PC-3 (cell line): Measurements from ENCODE around the gene NHP2. TPM values are rescaled to one million over a fixed set of nuclear protein-coding genes. Genes with fewer than 3 reads are reported as not detected.
A peak's percentile ranks its signal among the peaks of the same experiment; 100 is the strongest.

Experiments
- ATAC-seq: fragments of 200-7000 bp; cut with Tn5 transposase; 2 replicates; pipeline ENCODE4 v1.9.1; 2020; ENCODE audit warnings: mild to moderate bottlenecking, moderate library complexity
- BruUV-seq: library from RNA; stranded (reverse); fragments of 400-500 nt; replicated peaks from 2 replicates; lab custom pipeline; 2021; lab: Mats Ljungman, UMichigan
- CTCF ChIA-PET: fragments of 300-600 bp; sonication (Branson Sonifier 250); formaldehyde crosslinking; loops from one replicate; lab custom pipeline; 2022; ENCODE audit warnings: antibody characterized with exemption; lab: Charles Lee
- POLR2A ChIA-PET: fragments of 300-600 bp; sonication (Branson Sonifier 250); formaldehyde crosslinking; loops from one replicate; lab custom pipeline; 2022; ENCODE audit warnings: antibody characterized with exemption; ENCODE audit not compliant: unreplicated experiment; lab: Charles Lee
- DNase-seq: peaks from one replicate; pipeline ENCODE4 v3.0.0-alpha.2; 2015
- H2AFZ ChIP-seq: fragments of 300-600 bp; sonication (generic); 2 replicates; pipeline ENCODE4 v1.6.0; 2016; ENCODE audit warnings: antibody characterized with exemption, low read length
- H3F3A ChIP-seq: fragments of 300-600 bp; sonication (generic); one replicate; pipeline ENCODE4 v1.6.0; 2017; ENCODE audit warnings: antibody characterized with exemption, low read length, control low read depth, mild to moderate bottlenecking; ENCODE audit not compliant: unreplicated experiment
- H3K27ac ChIP-seq: fragments of 300-600 bp; sonication (generic); 2 replicates; pipeline ENCODE4 v1.5.1; 2016; ENCODE audit warnings: mild to moderate bottlenecking, low read length
- H3K27me3 ChIP-seq: fragments of 300-600 bp; sonication (generic); 2 replicates; pipeline ENCODE4 v1.6.1; 2016; ENCODE audit warnings: low read length, mixed read lengths
- H3K36me3 ChIP-seq: fragments of 300-600 bp; sonication (generic); 2 replicates; pipeline ENCODE4 v1.6.1; 2016; ENCODE audit warnings: low read depth, mixed run types, low read length, mixed read lengths
- H3K4me1 ChIP-seq: fragments of 300-600 bp; sonication (generic); 2 replicates; pipeline ENCODE4 v1.5.1; 2016; ENCODE audit warnings: low read length; ENCODE audit not compliant: insufficient read depth
- H3K4me2 ChIP-seq: fragments of 300-600 bp; sonication (generic); 2 replicates; pipeline ENCODE4 v1.6.0; 2016; ENCODE audit warnings: low read length
- H3K4me3 ChIP-seq: fragments of 300-600 bp; sonication (generic); 2 replicates; pipeline ENCODE4 v1.5.1; 2016; ENCODE audit warnings: mild to moderate bottlenecking, low read length, mixed read lengths
- H3K79me2 ChIP-seq: fragments of 300-600 bp; sonication (generic); 2 replicates; pipeline ENCODE4 v1.6.1; 2017; ENCODE audit warnings: low read length, mixed read lengths
- H3K9ac ChIP-seq: fragments of 300-600 bp; sonication (generic); 2 replicates; pipeline ENCODE4 v1.6.0; 2016; ENCODE audit warnings: mild to moderate bottlenecking, low read length
- H3K9me2 ChIP-seq: fragments of 300-600 bp; sonication (generic); replicated peaks from 2 replicates; pipeline ENCODE4 v1.6.1; 2016; ENCODE audit warnings: mixed run types, low read length, mixed read lengths
- H3K9me3 ChIP-seq: fragments of 300-600 bp; sonication (generic); 2 replicates; pipeline ENCODE4 v1.6.1; 2016; ENCODE audit warnings: low read length, mixed read lengths
- H4K20me1 ChIP-seq: fragments of 300-600 bp; sonication (generic); 2 replicates; pipeline ENCODE4 v1.6.1; 2016; ENCODE audit warnings: low read length, mixed read lengths
- EZH2 ChIP-seq: fragments of 300-600 bp; sonication (generic); IDR thresholded peaks from one replicate; pipeline ENCODE4 v1.6.1; 2017; ENCODE audit warnings: antibody characterized with exemption, mild to moderate bottlenecking, low read length; ENCODE audit not compliant: unreplicated experiment
- EZH2phosphoT487 ChIP-seq: fragments of 300-600 bp; sonication (generic); IDR thresholded peaks from 2 replicates; pipeline ENCODE4 v1.6.1; 2018; ENCODE audit warnings: mild to moderate bottlenecking, antibody characterized with exemption, low read length, borderline replicate concordance
- intact Hi-C: fragments of 100-400 bp; cut with micrococcal nuclease; formaldehyde crosslinking; loops from 2 replicates; pipeline ENCODE4 v1.9.0; 2023
- total RNA-seq: library from RNA; depleted of rRNA; stranded (reverse); fragments of >200 nt; gene quantifications from 2 replicates; pipeline ENCODE4 v1.2.3, GENCODE V29; 2014
- TF ChIP-seq, protein P1 (sequence below): fragments of 300-600 bp; sonication (generic); conservative IDR thresholded peaks from 2 replicates; pipeline ENCODE4 v1.5.1; 2017; ENCODE audit warnings: antibody characterized with exemption, low read depth, mild to moderate bottlenecking, low read length

Gene NHP2
- total RNA-seq, 1 experiment from 2014 or later: 649 TPM

DNA sequence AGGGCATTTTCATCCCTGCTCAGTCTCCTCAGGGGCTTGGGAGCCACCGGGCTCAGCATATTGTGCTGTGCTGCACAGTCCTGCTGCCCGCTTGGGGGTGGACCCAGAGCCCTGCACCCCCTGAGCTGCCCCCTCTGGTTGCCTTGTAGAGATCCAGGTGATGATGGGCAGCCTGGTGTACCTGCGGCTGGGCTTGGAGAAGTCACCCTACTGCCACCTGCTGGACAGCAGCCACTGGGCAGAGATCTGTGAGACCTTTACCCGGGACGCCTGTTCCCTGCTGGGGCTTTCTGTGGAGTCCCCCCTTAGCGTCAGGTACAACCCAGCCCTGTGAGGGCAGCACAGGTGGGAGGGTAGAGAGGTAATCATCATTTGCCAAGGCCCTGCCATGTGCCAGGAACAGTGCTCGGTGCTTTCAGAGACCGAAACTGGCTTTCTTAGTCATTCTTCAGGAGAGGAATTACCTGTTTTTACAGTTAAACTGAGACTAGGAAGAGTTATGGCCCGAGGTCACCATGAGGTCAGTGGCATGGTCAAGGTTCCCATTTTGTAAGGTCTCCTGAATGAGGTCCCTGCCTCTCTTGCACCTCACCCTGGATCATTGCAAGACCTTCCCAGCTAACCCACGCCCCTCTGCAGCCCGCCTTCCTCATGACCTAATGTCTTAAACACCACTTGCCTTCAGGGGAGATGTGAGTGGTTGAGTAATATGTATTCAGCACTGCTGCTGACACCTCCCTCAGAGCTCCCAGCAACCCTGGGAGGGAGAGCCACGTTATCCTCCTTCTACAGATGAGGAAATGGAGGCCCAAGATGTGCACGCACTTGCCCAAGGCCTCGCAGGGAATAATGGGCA is 7.5 kb downstream of the NHP2 start:
- ChIA-PET POLR2A (no interaction called here), CTCF (interaction anchor here (1.1 to 1.4 kb wide), 2 partner anchors 70 to 71 kb away, joined by 3 to 16 read pairs; no protein-coding TSS in a partner anchor)
- ATAC-seq (peak; percentile 87), DNase-seq (peak; percentile 79)
- H3K4me3 ChIP-seq: no peak overlapping the region
- no TSS peak for BruUV-seq
- no peaks in the 10 kb centered on the region for H3K27me3 ChIP-seq
- peaks cover 14% of the 10 kb centered on the region for H3K4me1 ChIP-seq
- TF ChIP-seq EZH2 (no peak), EZH2phosphoT487 (no peak)
- TF ChIP-seq, protein P1, sequence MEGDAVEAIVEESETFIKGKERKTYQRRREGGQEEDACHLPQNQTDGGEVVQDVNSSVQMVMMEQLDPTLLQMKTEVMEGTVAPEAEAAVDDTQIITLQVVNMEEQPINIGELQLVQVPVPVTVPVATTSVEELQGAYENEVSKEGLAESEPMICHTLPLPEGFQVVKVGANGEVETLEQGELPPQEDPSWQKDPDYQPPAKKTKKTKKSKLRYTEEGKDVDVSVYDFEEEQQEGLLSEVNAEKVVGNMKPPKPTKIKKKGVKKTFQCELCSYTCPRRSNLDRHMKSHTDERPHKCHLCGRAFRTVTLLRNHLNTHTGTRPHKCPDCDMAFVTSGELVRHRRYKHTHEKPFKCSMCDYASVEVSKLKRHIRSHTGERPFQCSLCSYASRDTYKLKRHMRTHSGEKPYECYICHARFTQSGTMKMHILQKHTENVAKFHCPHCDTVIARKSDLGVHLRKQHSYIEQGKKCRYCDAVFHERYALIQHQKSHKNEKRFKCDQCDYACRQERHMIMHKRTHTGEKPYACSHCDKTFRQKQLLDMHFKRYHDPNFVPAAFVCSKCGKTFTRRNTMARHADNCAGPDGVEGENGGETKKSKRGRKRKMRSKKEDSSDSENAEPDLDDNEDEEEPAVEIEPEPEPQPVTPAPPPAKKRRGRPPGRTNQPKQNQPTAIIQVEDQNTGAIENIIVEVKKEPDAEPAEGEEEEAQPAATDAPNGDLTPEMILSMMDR: peak; percentile 94
- peak overlapping the region; percentile 18 for H3K4me2 ChIP-seq
- intact Hi-C loops: loop anchor here (1.0 kb wide), 1 partner anchor 70 kb away; no protein-coding TSS in a partner anchor
- no peaks in the 10 kb centered on the region for H3K9me3 ChIP-seq
- no peaks in the 10 kb centered on the region for H3F3A ChIP-seq
- no peaks in the 10 kb centered on the region for H3K79me2 ChIP-seq
- no peaks in the 10 kb centered on the region for H4K20me1 ChIP-seq
- H3K36me3 ChIP-seq: peaks cover 52% of the 10 kb centered on the region
- peak overlapping the region; percentile 66 for H3K27ac ChIP-seq
- H2AFZ ChIP-seq: no peak overlapping the region
- no peaks in the 10 kb centered on the region for H3K9me2 ChIP-seq
- no peak overlapping the region for H3K9ac ChIP-seq

GRCh38 chr5:178143901-178144300 is 9.8 kb downstream of the NHP2 start:
- H3K27ac ChIP-seq: no peak overlapping the region
- no peaks in the 10 kb centered on the region for H3F3A ChIP-seq
- H3K9me2 ChIP-seq: no peaks in the 10 kb centered on the region
- DNase-seq (no peak), ATAC-seq (no peak)
- H3K4me3 ChIP-seq: no peak overlapping the region
- no peaks in the 10 kb centered on the region for H3K27me3 ChIP-seq
- peaks cover 14% of the 10 kb centered on the region for H3K4me1 ChIP-seq
- intact Hi-C loops: no loop called here
- no peak overlapping the region for H3K9ac ChIP-seq
- no peaks in the 10 kb centered on the region for H4K20me1 ChIP-seq
- ChIA-PET POLR2A (no interaction called here), CTCF (no interaction called here)
- BruUV-seq: no TSS peak
- peaks cover 44% of the 10 kb centered on the region for H3K36me3 ChIP-seq
- H3K79me2 ChIP-seq: no peaks in the 10 kb centered on the region
- no peak overlapping the region for H3K4me2 ChIP-seq
- no peaks in the 10 kb centered on the region for H3K9me3 ChIP-seq
- no peak overlapping the region for H2AFZ ChIP-seq
- TF ChIP-seq, protein P1: no peak
- TF ChIP-seq EZH2 (no peak), EZH2phosphoT487 (no peak)

DNA sequence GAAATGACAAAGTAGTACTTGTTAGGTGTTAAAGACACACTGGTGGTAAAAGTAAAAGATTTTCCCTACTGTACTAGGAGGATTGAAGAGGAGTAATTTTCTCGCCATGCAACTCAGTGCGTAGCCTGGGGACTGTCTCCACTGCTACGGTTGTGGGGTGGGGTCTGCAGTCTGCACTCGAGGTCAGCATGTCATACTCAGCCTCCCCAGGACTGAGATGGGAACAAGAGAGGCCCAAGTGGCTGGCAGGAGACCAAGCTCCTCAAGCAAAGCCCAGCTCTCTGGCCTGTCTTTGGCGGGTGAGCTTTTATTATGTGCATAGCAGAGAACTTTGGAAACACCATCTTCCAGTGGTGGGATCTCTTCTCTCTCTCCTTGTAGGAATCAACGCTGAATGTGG is 10.4 kb downstream of the NHP2 start:
- Histone ChIP-seq H3K36me3 (peaks cover 37% of the 10 kb centered on the region), H3K9me3 (no peaks in the 10 kb centered on the region), H3K4me3 (no peak overlapping the region), H3K9me2 (no peaks in the 10 kb centered on the region), H3K4me2 (no peak overlapping the region), H3K9ac (no peak overlapping the region), H3K4me1 (peaks cover 14% of the 10 kb centered on the region), H3K27me3 (no peaks in the 10 kb centered on the region), H4K20me1 (no peaks in the 10 kb centered on the region), H2AFZ (no peak overlapping the region), H3K27ac (no peak overlapping the region), H3K79me2 (no peaks in the 10 kb centered on the region), H3F3A (no peaks in the 10 kb centered on the region)
- TF ChIP-seq, protein P1: no peak
- no peak for TF ChIP-seq EZH2phosphoT487
- no peak for TF ChIP-seq EZH2
- ChIA-PET CTCF (no interaction called here), POLR2A (no interaction called here)
- DNase-seq (no peak), ATAC-seq (no peak)
- BruUV-seq: no TSS peak
- intact Hi-C loops: no loop called here
